ENCODE results near the gene TOLLIP. TPM values are rescaled to one million over a fixed set of nuclear protein-coding genes. Genes with fewer than 3 reads are reported as not detected.

The TOLLIP gene
- total RNA-seq, 1 donor from 2014 or later, result 71.6 TPM

- TF ChIP-seq CTCF (IDR thresholded peaks at IDR 0.05), result no peak
- no peak overlapping the region for H3K27ac Mint-ChIP-seq (ENCODE audit: unreplicated experiment)
- no peak for DNase-seq (ENCODE audit: extremely low spot score, unreplicated experiment)
- peaks cover 13% of the 10 kb centered on the region for H3K36me3 Mint-ChIP-seq (ENCODE audit: unreplicated experiment)
- H3K27me3 Mint-ChIP-seq (ENCODE audit: unreplicated experiment), result no peaks in the 10 kb centered on the region
- H3K9me3 Mint-ChIP-seq (ENCODE audit: unreplicated experiment), result no peaks in the 10 kb centered on the region
- H3K4me1 Mint-ChIP-seq (ENCODE audit: unreplicated experiment), result peaks cover 5% of the 10 kb centered on the region
- no peak overlapping the region for H3K4me3 Mint-ChIP-seq (ENCODE audit: unreplicated experiment)
Observed at GRCh38 chr11:1285876-1286275, 23.6 kb downstream of the TOLLIP start.

GRCh38 chr11:1285316-1285744, 24.1 kb downstream of the TOLLIP start:
- no peak overlapping the region for H3K4me3 Mint-ChIP-seq (ENCODE audit: unreplicated experiment)
- TF ChIP-seq CTCF (IDR thresholded peaks at IDR 0.05), result no peak
- no peaks in the 10 kb centered on the region for H3K27me3 Mint-ChIP-seq (ENCODE audit: unreplicated experiment)
- no peak overlapping the region for H3K27ac Mint-ChIP-seq (ENCODE audit: unreplicated experiment)
- peaks cover 13% of the 10 kb centered on the region for H3K36me3 Mint-ChIP-seq (ENCODE audit: unreplicated experiment)
- peaks cover 5% of the 10 kb centered on the region for H3K4me1 Mint-ChIP-seq (ENCODE audit: unreplicated experiment)
- H3K9me3 Mint-ChIP-seq (ENCODE audit: unreplicated experiment), result no peaks in the 10 kb centered on the region
- no peak for DNase-seq (ENCODE audit: extremely low spot score, unreplicated experiment)

DNA sequence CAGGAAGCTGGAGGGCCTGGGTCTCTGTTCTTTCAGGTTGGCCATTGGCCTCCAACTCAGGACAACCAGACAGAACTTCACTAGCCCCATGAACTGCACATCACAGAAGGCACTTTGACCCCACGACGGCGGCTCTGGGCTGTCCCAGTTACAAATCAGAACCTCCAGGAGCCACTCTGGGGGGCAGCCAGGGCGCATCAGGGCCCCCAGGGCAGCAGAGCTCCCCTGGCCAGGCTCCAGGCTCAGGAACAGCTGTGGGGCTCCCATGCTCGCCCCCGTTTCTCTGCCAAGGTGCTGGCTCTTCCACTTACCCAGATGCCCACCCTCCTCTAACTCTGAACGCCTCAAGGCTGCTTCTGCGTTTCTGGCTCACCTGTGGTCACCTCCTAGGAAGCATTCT, 25.5 kb downstream of the TOLLIP start:
- TF ChIP-seq CTCF (IDR thresholded peaks at IDR 0.05), result no peak
- Mint-ChIP-seq H3K4me3 (ENCODE audit: unreplicated experiment) (no peak overlapping the region), H3K27ac (ENCODE audit: unreplicated experiment) (no peak overlapping the region), H3K4me1 (ENCODE audit: unreplicated experiment) (peaks cover 5% of the 10 kb centered on the region), H3K27me3 (ENCODE audit: unreplicated experiment) (no peaks in the 10 kb centered on the region), H3K36me3 (ENCODE audit: unreplicated experiment) (peaks cover 20% of the 10 kb centered on the region), H3K9me3 (ENCODE audit: unreplicated experiment) (no peaks in the 10 kb centered on the region)
- no peak for DNase-seq (ENCODE audit: extremely low spot score, unreplicated experiment)

- TF ChIP-seq CTCF (IDR thresholded peaks at IDR 0.05), result no peak
- Mint-ChIP-seq H3K27ac (ENCODE audit: unreplicated experiment) (no peak overlapping the region), H3K4me3 (ENCODE audit: unreplicated experiment) (no peak overlapping the region)
Observed at GRCh38 chr11:1283091-1283511, 26.3 kb downstream of the TOLLIP start.

GRCh38 chr11:1281974-1282365, 27.5 kb downstream of the TOLLIP start:
- Mint-ChIP-seq H3K4me3 (ENCODE audit: unreplicated experiment) (no peak overlapping the region), H3K4me1 (ENCODE audit: unreplicated experiment) (peaks cover 5% of the 10 kb centered on the region), H3K27ac (ENCODE audit: unreplicated experiment) (peak overlapping the region; percentile 73), H3K36me3 (ENCODE audit: unreplicated experiment) (peaks cover 23% of the 10 kb centered on the region), H3K27me3 (ENCODE audit: unreplicated experiment) (no peaks in the 10 kb centered on the region), H3K9me3 (ENCODE audit: unreplicated experiment) (no peaks in the 10 kb centered on the region)
- no peak for TF ChIP-seq CTCF (IDR thresholded peaks at IDR 0.05)
- no peak for DNase-seq (ENCODE audit: extremely low spot score, unreplicated experiment)

More at GRCh38 chr11:1283091-1283511, 26.3 kb downstream of the TOLLIP start:
- no peaks in the 10 kb centered on the region for H3K9me3 Mint-ChIP-seq (ENCODE audit: unreplicated experiment)
- no peaks in the 10 kb centered on the region for H3K27me3 Mint-ChIP-seq (ENCODE audit: unreplicated experiment)
- H3K4me1 Mint-ChIP-seq (ENCODE audit: unreplicated experiment), result peaks cover 5% of the 10 kb centered on the region
- H3K36me3 Mint-ChIP-seq (ENCODE audit: unreplicated experiment), result peaks cover 20% of the 10 kb centered on the region
- no peak for DNase-seq (ENCODE audit: extremely low spot score, unreplicated experiment)

Data from osteocyte (in vitro differentiated cells).